ENCODE results near the gene NKX2-2. TPM values are rescaled to one million over a fixed set of nuclear protein-coding genes. Genes with fewer than 3 reads are reported as not detected.

NKX2-2 gene
- total and polyA plus RNA-seq, 3 experiments from 2014 or later: not detected

DNA sequence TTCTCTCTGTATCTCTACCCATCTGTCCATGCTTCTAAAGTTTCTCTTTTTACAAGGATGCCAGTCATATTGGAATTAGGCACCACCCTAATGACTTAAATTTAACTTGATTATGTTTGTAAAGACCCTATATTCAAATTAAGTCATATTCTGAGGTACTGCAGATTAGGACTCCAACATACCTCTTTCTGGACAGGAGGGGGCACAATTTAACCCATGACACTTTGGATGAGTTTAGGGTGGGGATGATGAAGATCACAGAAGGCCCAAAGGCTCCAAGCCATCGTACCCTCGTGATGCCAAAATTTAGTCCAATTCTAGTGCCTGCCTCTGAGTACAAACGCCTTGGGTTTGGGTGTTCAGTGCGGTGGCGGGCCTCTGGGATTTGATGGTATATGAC lies 15.0 kb upstream of the NKX2-2 start:
- Mint-ChIP-seq H3K27me3 (peaks cover 29 to 57% of the 10 kb centered on the region in 2 donors), H3K36me3 (no peaks in the 10 kb centered on the region), H3K27ac (no peak overlapping the region), H3K4me1 (peaks cover 0 to 3% (median 2%) of the 10 kb centered on the region in 3 donors), H3K4me3 (no peak overlapping the region), H3K9me3 (peaks cover 0 to 4% (median 0%) of the 10 kb centered on the region in 5 donors)
- H3K4me1 ChIP-seq (ENCODE audit: insufficient read depth, low read length): no peaks in the 10 kb centered on the region
- ChIA-PET CTCF (interaction anchor here (1.6 kb wide), 1 partner anchor 42 kb away, joined by 8 read pairs; no protein-coding TSS in a partner anchor), POLR2A (no interaction called here)
- H3K36me3 ChIP-seq (ENCODE audit: insufficient read depth, low read length): no peaks in the 10 kb centered on the region
- no peak overlapping the region for H3K27ac ChIP-seq (ENCODE audit: low read depth, low read length)
- H3K9me3 ChIP-seq (ENCODE audit: low read length): no peaks in the 10 kb centered on the region
- no peak for DNase-seq
- no peak overlapping the region for H3K4me3 ChIP-seq (ENCODE audit: low read length)
- peaks cover under 1% of the 10 kb centered on the region for H3K27me3 ChIP-seq (ENCODE audit: insufficient read depth, low read length, poor library complexity, severe bottlenecking)

DNA sequence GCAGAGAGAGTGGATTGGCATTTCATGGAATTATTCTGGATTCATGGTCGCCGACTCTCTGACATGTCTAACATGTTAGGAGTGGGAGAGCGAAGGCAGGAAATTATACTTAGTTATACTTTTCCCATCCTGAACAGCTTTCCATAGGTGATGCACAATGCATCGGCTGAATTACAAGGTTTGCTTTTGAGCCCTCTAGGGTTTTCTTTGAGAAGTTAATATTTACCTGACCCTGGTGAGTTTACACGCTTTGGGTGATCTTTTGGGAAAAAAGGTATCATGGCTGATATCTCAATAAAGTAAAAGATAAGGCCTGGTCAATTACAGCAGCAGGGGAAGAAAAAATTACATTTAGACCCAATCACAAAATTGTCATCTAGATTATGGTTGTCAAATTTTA lies 14.0 kb upstream of the NKX2-2 start:
- no peak for DNase-seq
- no peaks in the 10 kb centered on the region for H3K9me3 ChIP-seq (ENCODE audit: low read length)
- H3K27me3 ChIP-seq (ENCODE audit: insufficient read depth, low read length, poor library complexity, severe bottlenecking): peaks cover 10% of the 10 kb centered on the region
- Mint-ChIP-seq H3K27ac (no peak overlapping the region), H3K4me1 (peaks cover 4 to 10% (median 7%) of the 10 kb centered on the region in 3 donors), H3K9me3 (peaks cover 0 to 4% (median 0%) of the 10 kb centered on the region in 5 donors), H3K36me3 (no peaks in the 10 kb centered on the region), H3K4me3 (no peak overlapping the region), H3K27me3 (peaks cover 38 to 60% of the 10 kb centered on the region in 2 donors)
- CTCF ChIA-PET: interaction anchor here (1.1 kb wide), 1 partner anchor 43 kb away, joined by 3 read pairs; no protein-coding TSS in a partner anchor
- no peak overlapping the region for H3K27ac ChIP-seq (ENCODE audit: low read depth, low read length)
- peaks cover 4% of the 10 kb centered on the region for H3K4me1 ChIP-seq (ENCODE audit: insufficient read depth, low read length)
- H3K36me3 ChIP-seq (ENCODE audit: insufficient read depth, low read length): no peaks in the 10 kb centered on the region
- no peak overlapping the region for H3K4me3 ChIP-seq (ENCODE audit: low read length)
- POLR2A ChIA-PET: no interaction called here

DNA sequence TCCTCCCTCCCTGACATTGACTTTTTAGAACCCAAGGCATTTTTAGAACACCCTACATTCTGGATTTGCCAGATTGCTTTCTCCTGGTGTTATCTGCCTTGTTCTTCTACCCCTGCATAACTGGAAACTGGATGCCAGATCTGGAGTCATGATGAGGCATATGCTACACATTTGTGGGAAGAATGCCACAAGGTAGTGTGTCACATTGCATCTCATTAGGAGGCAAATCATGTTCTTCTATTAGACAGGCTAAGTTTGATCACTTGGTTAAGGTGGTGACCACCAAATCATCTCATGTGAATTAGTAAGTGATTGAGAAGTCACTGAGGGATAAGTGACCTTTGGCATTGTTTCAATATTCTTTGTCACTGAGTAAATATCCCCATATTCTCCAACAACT lies 12.9 kb upstream of the NKX2-2 start:
- POLR2A ChIA-PET: no interaction called here
- H3K4me3 Mint-ChIP-seq: no peak overlapping the region
- H3K27ac Mint-ChIP-seq: no peak overlapping the region
- peaks cover 5% of the 10 kb centered on the region for H3K4me1 ChIP-seq (ENCODE audit: insufficient read depth, low read length)
- no peak for DNase-seq
- CTCF ChIA-PET: interaction anchor here (1.1 kb wide), 1 partner anchor 44 kb away, joined by 3 read pairs; no protein-coding TSS in a partner anchor
- H3K36me3 ChIP-seq (ENCODE audit: insufficient read depth, low read length): no peaks in the 10 kb centered on the region
- H3K9me3 Mint-ChIP-seq: no peaks in the 10 kb centered on the region
- no peaks in the 10 kb centered on the region for H3K36me3 Mint-ChIP-seq
- H3K27me3 Mint-ChIP-seq: peaks cover 40 to 58% of the 10 kb centered on the region in 2 donors
- H3K4me3 ChIP-seq (ENCODE audit: low read length): no peak overlapping the region
- no peaks in the 10 kb centered on the region for H3K9me3 ChIP-seq (ENCODE audit: low read length)
- H3K4me1 Mint-ChIP-seq: peaks cover 5 to 10% (median 7%) of the 10 kb centered on the region in 3 donors
- no peak overlapping the region for H3K27ac ChIP-seq (ENCODE audit: low read depth, low read length)
- peaks cover 16% of the 10 kb centered on the region for H3K27me3 ChIP-seq (ENCODE audit: insufficient read depth, low read length, poor library complexity, severe bottlenecking)

DNA sequence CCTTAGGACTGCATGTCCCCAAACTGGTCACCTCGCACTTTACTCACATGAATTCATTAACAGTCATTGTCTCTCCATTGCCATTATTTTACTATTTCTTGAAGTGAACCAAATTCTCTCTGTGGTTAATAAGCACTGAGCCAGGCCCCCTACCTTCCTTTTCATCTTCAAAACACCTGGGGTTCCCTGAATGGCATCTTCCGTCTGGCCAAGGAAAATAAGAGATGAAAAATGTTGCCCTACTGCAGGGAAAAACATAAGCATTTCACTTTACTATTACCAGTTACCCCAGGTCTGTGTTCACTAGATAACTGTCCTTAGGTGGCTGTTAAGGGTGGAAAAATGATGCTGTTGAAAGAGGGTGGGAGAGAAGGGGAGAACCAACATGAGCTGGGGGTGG lies 10.0 kb upstream of the NKX2-2 start:
- H3K4me1 ChIP-seq (ENCODE audit: insufficient read depth, low read length): peaks cover 5% of the 10 kb centered on the region
- Mint-ChIP-seq H3K36me3 (no peaks in the 10 kb centered on the region), H3K27me3 (peaks cover 60 to 75% of the 10 kb centered on the region in 2 donors), H3K4me3 (no peak overlapping the region), H3K9me3 (no peaks in the 10 kb centered on the region), H3K4me1 (peaks cover 10 to 13% (median 10%) of the 10 kb centered on the region in 3 donors), H3K27ac (peak overlapping the region in 1 of 8 donors; percentile 17)
- POLR2A ChIA-PET: no interaction called here
- DNase-seq: no peak
- no peaks in the 10 kb centered on the region for H3K36me3 ChIP-seq (ENCODE audit: insufficient read depth, low read length)
- no peak overlapping the region for H3K27ac ChIP-seq (ENCODE audit: low read depth, low read length)
- CTCF ChIA-PET: interaction anchor here (1.0 kb wide), 1 partner anchor 9 kb away, joined by 3 read pairs; no protein-coding TSS in a partner anchor
- H3K27me3 ChIP-seq (ENCODE audit: insufficient read depth, low read length, poor library complexity, severe bottlenecking): peaks cover 35% of the 10 kb centered on the region
- no peak overlapping the region for H3K4me3 ChIP-seq (ENCODE audit: low read length)
- no peaks in the 10 kb centered on the region for H3K9me3 ChIP-seq (ENCODE audit: low read length)

DNA sequence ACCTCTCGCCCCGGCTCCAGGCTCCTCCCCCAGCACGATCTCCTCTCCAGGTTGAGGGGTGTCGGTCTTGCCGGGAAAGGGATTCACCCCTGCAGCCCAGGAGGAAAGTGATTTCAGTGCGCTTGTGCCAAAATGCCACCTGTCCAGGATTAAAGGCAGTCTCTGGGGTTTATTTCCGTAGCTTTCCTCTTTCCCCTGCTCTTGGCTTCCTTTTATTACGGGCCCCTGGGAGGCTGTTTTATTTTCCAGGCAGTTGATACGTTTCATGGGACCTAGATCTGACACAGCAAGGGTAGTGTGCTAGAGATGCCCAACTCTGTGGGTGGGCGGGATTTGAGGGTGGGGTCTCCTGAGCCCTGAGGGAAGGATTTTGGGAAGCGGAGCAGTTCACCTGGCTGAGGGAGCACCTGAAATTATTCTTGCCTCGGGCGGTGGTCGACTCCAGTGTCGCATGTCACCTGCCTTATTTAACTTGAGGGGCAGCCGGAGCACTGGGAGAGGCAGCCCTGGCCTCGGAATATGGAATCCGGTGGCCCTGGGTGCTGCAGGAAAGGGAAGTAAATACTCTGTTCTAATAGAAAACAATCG lies 9.5 kb upstream of the NKX2-2 start:
- no peak overlapping the region for H3K27ac Mint-ChIP-seq
- H3K4me1 ChIP-seq (ENCODE audit: insufficient read depth, low read length): peaks cover 5% of the 10 kb centered on the region
- no peaks in the 10 kb centered on the region for H3K9me3 ChIP-seq (ENCODE audit: low read length)
- H3K27ac ChIP-seq (ENCODE audit: low read depth, low read length): no peak overlapping the region
- peaks cover 10 to 13% (median 10%) of the 10 kb centered on the region in 3 donors for H3K4me1 Mint-ChIP-seq
- peaks cover 37% of the 10 kb centered on the region for H3K27me3 ChIP-seq (ENCODE audit: insufficient read depth, low read length, poor library complexity, severe bottlenecking)
- H3K36me3 ChIP-seq (ENCODE audit: insufficient read depth, low read length): no peaks in the 10 kb centered on the region
- no peak for DNase-seq
- no peak overlapping the region for H3K4me3 ChIP-seq (ENCODE audit: low read length)
- CTCF ChIA-PET: interaction anchor here (1.0 kb wide), 1 partner anchor 9 kb away, joined by 3 read pairs; no protein-coding TSS in a partner anchor
- no peaks in the 10 kb centered on the region for H3K36me3 Mint-ChIP-seq
- no peaks in the 10 kb centered on the region for H3K9me3 Mint-ChIP-seq
- H3K4me3 Mint-ChIP-seq: peak overlapping the region in 2 of 7 donors; percentile 23 to 33
- POLR2A ChIA-PET: no interaction called here
- peaks cover 62 to 76% of the 10 kb centered on the region in 2 donors for H3K27me3 Mint-ChIP-seq

GRCh38 chr20:21522481-21523280 lies 8.8 kb upstream of the NKX2-2 start:
- H3K9me3 Mint-ChIP-seq: no peaks in the 10 kb centered on the region
- peaks cover 5% of the 10 kb centered on the region for H3K4me1 ChIP-seq (ENCODE audit: insufficient read depth, low read length)
- peak overlapping the region in 2 of 7 donors; percentile 33 to 76 for H3K4me3 Mint-ChIP-seq
- no peak overlapping the region for H3K27ac Mint-ChIP-seq
- peaks cover 69 to 78% of the 10 kb centered on the region in 2 donors for H3K27me3 Mint-ChIP-seq
- CTCF ChIA-PET: interaction anchor here (1.5 kb wide), 1 partner anchor 49 kb away, joined by 5 read pairs; no protein-coding TSS in a partner anchor
- H3K36me3 Mint-ChIP-seq: no peaks in the 10 kb centered on the region
- H3K36me3 ChIP-seq (ENCODE audit: insufficient read depth, low read length): no peaks in the 10 kb centered on the region
- POLR2A ChIA-PET: no interaction called here
- no peaks in the 10 kb centered on the region for H3K9me3 ChIP-seq (ENCODE audit: low read length)
- peaks cover 44% of the 10 kb centered on the region for H3K27me3 ChIP-seq (ENCODE audit: insufficient read depth, low read length, poor library complexity, severe bottlenecking)
- peaks cover 10 to 17% (median 14%) of the 10 kb centered on the region in 3 donors for H3K4me1 Mint-ChIP-seq
- no peak for DNase-seq
- H3K4me3 ChIP-seq (ENCODE audit: low read length): no peak overlapping the region
- no peak overlapping the region for H3K27ac ChIP-seq (ENCODE audit: low read depth, low read length)

DNA sequence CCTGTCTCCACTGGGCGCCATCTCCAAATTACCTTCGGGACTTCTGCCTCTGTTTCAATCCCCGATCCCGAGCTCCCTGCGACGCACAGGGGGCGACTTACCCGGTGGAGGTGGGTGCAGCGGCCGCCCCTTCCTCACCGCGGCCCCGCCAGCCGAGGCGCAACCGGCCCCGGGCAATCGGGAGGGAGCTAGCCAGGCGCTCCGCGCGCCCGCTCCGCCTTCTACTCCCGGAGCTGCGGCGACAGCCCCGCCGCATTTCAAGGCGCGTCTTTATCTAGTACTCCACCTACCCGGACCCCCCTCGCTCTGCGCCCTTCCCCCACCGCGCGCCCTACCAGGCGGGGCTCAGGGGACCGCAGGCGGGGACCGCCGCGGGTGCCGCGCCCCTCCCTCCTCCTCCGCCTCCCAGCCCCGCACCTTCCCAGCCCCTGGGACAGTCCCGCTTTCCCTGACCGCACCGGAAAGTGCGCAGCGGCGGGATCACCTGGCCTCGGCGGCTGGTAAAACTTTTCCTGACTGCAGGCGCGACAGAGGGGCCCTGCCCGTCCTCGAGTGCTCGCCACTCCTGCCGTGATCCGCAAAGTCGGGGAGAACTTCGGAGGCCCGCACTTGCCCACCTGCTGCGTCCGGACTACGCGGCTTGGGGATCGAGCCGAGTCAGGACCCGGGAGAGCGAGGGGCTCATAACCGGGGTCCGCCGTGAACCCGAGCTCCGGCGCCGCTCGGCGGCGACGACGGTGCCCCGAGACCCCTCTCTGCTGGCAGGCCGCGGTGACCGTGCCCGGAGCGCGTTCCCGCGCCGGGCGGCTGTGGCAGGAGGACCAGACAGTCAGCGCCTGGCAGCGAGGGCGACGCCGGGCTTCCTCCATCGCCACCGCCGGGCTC lies 8.0 kb upstream of the NKX2-2 start:
- CTCF ChIA-PET: interaction anchor here (1.5 kb wide), 1 partner anchor 50 kb away, joined by 5 read pairs; no protein-coding TSS in a partner anchor
- peaks cover 71 to 86% of the 10 kb centered on the region in 2 donors for H3K27me3 Mint-ChIP-seq
- no peaks in the 10 kb centered on the region for H3K9me3 ChIP-seq (ENCODE audit: low read length)
- peaks cover 10 to 17% (median 15%) of the 10 kb centered on the region in 3 donors for H3K4me1 Mint-ChIP-seq
- no peaks in the 10 kb centered on the region for H3K36me3 ChIP-seq (ENCODE audit: insufficient read depth, low read length)
- no peak overlapping the region for H3K4me3 ChIP-seq (ENCODE audit: low read length)
- H3K27ac Mint-ChIP-seq: peak overlapping the region in 1 of 8 donors; percentile 59
- no peak overlapping the region for H3K27ac ChIP-seq (ENCODE audit: low read depth, low read length)
- H3K9me3 Mint-ChIP-seq: no peaks in the 10 kb centered on the region
- H3K4me1 ChIP-seq (ENCODE audit: insufficient read depth, low read length): peaks cover 11% of the 10 kb centered on the region
- DNase-seq: no peak
- peaks cover 51% of the 10 kb centered on the region for H3K27me3 ChIP-seq (ENCODE audit: insufficient read depth, low read length, poor library complexity, severe bottlenecking)
- POLR2A ChIA-PET: no interaction called here
- H3K4me3 Mint-ChIP-seq: no peak overlapping the region
- no peaks in the 10 kb centered on the region for H3K36me3 Mint-ChIP-seq
